ENCODE data around the gene SNN. TPM values are rescaled to one million over a fixed set of nuclear protein-coding genes. Genes with fewer than 3 reads are reported as not detected.

SNN gene
- total and polyA plus RNA-seq, 2 of the 8 experiments (the other 6 are each of a cell fraction or from before 2014, with no cell fraction given) = 37.4 to 66.9 TPM

- TF ChIP-seq CHD7 (IDR thresholded peaks at IDR 0.05; ENCODE audit: insufficient replicate concordance, low read length) (no peak), KDM4A (IDR thresholded peaks at IDR 0.05; ENCODE audit: low read depth, low read length, severe bottlenecking) (no peak), SP1 (IDR thresholded peaks at IDR 0.05; ENCODE audit: low read depth, low read length) (no peak), ATF2 (IDR thresholded peaks at IDR 0.05; ENCODE audit: low read length) (no peak), RXRA (IDR thresholded peaks at IDR 0.05; ENCODE audit: insufficient read depth, low read depth, low read length) (no peak), ATF3 (IDR thresholded peaks at IDR 0.05; ENCODE audit: insufficient read depth, low read depth, low read length) (no peak), POU5F1 (IDR thresholded peaks at IDR 0.05; ENCODE audit: low read depth, low read length) (no peak)
These were observed 37.2 kb downstream of the SNN start (continued) for GRCh38 chr16:11705311-11706025.
